HG03175 (cell line): Measurements from ENCODE around the gene TRIAP1.

ENCODE experiments used
- ATAC-seq: cut with Tn5 transposase; IDR thresholded peaks from one replicate; pipeline ENCODE4 v1.9.1; 2021; ENCODE audit warnings: mild to moderate bottlenecking, moderate library complexity; ENCODE audit not compliant: unreplicated experiment

Gene TRIAP1

GRCh38 chr12:120432772-120433525, 13.2 kb downstream of the TRIAP1 start:
- ATAC-seq = no peak

- no peak for ATAC-seq
These were observed 16.8 kb downstream of the TRIAP1 start for GRCh38 chr12:120429368-120429767.

DNA sequence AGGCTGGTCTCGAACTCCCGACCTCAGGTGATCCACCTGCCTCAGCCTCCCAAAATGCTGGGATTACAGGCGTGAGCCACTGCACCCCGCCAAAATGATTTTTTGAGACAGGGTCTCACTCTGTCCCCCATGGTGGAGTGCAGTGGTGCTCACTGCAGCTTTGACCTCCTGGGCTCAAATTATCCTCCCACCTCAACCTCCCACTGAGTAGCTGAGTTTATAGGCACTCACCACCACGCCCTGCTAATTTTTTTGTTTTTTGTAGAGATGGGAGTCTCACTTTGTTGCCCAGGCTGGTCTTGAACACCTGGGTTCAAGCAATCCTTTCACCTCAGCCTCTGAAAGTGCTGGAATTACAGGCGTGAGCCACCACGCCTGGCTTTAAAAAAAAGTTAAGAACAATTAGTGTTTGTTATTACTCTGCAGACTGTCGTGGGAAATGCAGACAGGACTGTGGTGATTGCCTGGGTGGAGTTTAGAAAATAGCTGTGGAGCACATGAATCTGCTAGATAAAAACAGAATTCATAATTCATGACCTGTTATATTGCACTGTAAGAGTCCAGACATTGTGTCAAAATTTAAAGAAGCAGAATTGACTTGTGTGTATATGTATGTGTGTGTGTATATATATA, 17.5 kb downstream of the TRIAP1 start:
- ATAC-seq = no peak

DNA sequence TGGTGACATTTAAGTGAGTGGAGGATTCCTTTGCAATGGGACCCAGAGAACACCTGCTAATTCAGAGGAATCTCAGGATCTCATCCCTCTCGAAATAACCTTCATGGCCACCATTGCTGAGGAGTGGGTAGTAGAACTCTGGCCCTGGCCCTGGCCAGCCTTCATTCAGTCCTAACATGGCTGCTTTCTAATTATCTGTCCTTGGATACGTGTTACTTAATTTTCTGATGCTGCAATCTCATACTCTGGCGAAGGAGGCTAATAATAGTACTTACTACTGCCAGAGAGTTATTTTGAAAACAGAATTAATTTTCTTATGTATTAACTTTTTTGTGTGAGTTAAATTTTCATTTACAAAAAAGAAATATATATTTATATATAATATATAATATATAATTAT, 20.4 kb downstream of the TRIAP1 start:
- no peak for ATAC-seq

- no peak for ATAC-seq
These were observed 23.2 kb downstream of the TRIAP1 start for GRCh38 chr12:120422892-120423456.

DNA sequence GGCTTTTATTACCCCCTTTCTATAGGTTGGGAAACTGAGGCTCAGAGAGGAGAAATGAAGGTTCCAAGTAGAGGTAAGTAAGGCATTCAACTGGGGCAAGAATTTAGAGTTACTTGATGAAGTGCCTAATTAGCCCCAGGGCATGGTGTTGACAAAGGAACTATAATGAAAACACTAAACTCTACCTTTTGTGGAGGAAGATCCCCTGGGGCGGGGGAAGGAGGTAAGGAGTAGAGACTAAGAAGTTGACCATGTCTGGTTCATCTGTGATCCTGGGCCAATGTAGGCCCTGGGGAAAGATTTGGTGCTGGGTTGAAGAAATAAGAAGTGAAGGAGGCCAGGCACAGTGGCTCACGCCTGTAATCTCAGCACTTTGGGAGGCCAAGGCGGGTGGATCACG, 24.5 kb downstream of the TRIAP1 start:
- no peak for ATAC-seq

DNA sequence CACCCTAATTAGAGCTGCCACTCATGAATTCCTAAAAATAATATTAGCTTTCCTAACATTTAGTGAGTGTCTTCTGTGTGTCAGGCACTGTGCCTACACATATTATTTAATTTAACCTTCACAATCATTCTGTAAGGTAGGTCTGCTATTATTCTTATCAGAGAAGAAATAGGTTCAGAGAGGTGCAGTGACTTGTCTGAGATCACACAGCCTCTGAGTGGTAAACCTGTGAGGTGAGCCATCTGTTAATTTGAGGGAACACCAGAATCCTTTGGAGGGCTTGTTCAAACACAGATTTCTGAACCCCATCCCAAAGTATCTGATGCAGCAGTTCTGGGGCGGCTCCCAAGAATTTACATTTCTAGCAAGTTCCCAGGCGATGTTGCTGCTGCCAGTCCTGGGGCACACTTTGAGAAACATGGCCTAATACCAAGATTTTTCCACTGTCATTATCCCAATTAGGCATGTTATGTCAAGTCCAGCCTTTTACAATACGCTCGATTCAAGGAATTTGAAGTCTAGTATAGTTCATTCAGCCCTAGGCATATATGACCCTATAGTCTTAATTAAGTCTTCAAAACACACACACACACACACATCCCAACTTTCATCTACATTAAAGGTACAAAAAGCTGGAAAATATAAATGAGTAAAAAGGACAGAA, 28.1 kb downstream of the TRIAP1 start:
- ATAC-seq = no peak

- ATAC-seq = no peak
These were observed 29.5 kb downstream of the TRIAP1 start for GRCh38 chr12:120416490-120417216.

GRCh38 chr12:120413901-120414695, 32.1 kb downstream of the TRIAP1 start:
- ATAC-seq = no peak

GRCh38 chr12:120412421-120412820, 33.8 kb downstream of the TRIAP1 start:
- no peak for ATAC-seq

DNA sequence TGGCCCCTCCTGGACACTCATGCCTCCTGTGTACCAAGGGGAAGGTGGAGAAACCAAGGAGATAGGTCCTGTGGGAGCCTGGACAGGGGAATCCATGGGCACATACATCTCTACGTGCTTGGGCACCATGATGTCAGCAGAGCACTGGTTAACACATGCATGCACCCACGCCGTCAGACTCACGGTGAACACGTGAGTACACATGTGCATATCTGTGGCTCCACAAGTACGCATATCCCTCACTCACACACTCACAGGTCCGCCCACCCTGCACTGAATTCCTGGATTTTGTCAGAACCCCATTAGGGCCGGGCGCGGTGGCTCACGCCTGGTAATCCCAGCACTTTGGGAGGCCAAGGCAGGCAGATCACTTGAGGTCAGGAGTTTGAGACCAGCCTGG, 37.4 kb downstream of the TRIAP1 start:
- ATAC-seq = no peak

GRCh38 chr12:120406553-120406952, 39.6 kb downstream of the TRIAP1 start:
- ATAC-seq = no peak

- no peak for ATAC-seq
These were observed 40.1 kb downstream of the TRIAP1 start for GRCh38 chr12:120406069-120406468.

DNA sequence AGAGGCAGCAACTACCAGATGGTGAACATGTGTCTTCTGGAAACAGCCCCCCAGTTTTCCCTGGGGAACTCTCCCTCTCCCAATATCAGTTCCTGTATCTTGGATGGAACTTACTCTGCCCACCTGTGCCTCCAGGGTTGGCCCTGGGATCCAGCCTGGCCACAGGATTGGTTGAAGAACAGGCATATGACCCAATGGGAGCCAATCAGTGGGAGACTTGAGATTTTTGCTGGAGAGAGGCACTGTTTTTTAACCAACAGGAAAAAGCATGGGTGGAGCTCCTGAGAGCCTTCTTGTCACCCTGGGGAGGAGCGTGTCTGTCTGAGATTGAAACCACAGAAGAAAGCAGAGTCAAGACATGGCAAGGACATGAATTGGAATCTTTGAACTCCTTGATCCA, 41.9 kb downstream of the TRIAP1 start:
- ATAC-seq = no peak

DNA sequence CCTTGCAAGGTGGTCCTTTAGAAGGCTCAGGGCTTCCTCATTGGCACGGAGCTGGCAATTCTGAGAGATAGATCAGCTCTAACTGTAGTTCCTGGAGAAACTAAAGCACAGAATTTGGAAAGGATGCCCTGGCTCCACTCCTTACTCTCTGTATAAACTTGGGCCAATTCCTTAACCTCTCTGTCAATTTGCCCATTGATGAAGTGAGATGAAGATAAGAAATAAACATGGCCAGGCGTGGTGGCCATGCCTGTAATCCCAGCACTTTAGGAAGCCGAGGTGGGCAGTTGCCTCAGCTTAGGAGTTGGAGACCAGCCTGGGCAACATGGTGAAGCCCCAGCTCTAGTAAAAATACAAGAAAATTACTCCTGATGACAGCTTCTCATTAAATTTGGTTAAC, 42.3 kb downstream of the TRIAP1 start:
- no peak for ATAC-seq

- no peak for ATAC-seq
These were observed 44.0 kb downstream of the TRIAP1 start for GRCh38 chr12:120402217-120402616.

DNA sequence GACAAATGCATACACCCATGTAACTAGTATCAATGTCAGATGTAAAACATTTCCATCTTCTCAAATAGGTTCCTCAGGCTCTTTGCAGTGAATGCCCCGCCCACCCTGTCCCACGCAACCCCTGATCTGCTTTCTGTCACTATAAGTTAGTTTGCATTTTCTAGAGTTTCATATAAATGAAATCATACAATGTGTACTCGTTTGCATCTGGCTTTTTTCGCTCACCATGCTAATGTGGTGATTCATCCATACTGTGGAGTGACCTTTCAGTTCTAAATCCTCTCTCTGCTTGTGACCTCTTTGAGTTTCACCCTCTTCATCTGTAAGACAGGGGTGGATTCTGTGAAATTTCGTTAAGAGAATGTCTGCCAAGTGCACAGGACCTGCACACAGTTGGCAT, 46.7 kb downstream of the TRIAP1 start:
- no peak for ATAC-seq

- no peak for ATAC-seq
These were observed 48.2 kb downstream of the TRIAP1 start for GRCh38 chr12:120397824-120398540.

- no peak for ATAC-seq
These were observed 51.5 kb downstream of the TRIAP1 start for GRCh38 chr12:120394483-120395367.
